Effector CD8-positive, alpha-beta T cell (primary cell): ENCODE data around the gene PMVK.
A peak's percentile ranks its signal among the peaks of the same experiment; 100 is the strongest.

Experiments
- DNase-seq: peaks from one replicate; lab custom pipeline; 2025; lab: John Stamatoyannopoulos, UW

PMVK gene

DNA sequence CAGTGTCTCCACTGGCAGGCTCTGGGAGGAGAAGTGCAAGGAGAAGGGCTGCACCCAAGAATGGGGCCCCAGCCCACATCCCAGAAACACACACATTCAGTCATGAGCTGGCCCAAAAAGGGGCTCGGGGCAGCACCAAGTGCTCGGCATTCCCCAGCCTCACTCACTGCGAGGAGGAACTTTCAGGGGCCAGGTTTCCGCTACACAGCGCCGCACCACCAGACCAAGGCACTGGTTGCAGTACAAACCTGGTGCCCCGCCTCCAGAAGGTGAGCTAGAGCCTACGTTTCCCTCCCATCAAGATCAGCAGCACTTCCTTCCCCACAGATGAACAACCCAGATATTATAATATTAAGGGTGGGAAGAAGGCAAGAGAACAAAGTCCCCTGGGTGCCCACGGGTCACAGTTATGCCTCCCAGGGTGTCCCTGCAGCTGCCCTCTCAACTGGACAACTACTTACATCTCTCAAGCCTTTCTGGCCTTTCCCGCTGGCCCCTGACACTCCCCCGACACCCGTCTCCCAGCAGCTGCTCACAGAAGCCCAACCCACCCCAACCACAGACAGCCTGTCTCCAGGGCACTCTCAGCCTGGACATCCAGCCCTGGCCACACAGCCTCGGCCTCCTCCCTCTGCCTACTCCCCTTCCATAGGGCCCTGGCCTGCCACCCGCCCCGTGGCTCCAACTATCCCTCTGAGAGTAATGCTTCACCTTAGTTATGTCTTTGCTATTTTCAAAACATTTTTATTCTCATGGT lies 15.6 kb upstream of the PMVK start:
- peak; percentile 47 for DNase-seq

DNA sequence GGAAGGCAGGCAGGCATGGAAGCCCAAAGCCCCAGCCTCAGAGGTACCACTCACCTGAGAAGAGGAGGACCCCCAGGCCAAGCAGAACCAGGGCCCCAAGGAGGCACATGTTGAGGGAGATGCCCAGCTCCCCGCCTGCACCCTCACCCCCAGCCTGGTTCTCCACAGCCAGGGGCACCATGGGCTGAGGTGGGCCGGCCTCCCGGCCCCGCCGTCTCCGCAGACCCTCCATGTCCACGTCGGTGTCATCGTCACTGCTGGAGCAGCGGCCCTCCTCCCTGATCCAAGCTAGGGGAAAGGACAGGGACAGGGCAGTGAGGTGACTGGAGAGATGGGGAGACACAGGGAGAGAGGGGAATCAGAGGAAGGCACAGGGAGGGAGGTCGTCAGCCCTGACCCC lies 11.6 kb upstream of the PMVK start:
- DNase-seq, result no peak

DNA sequence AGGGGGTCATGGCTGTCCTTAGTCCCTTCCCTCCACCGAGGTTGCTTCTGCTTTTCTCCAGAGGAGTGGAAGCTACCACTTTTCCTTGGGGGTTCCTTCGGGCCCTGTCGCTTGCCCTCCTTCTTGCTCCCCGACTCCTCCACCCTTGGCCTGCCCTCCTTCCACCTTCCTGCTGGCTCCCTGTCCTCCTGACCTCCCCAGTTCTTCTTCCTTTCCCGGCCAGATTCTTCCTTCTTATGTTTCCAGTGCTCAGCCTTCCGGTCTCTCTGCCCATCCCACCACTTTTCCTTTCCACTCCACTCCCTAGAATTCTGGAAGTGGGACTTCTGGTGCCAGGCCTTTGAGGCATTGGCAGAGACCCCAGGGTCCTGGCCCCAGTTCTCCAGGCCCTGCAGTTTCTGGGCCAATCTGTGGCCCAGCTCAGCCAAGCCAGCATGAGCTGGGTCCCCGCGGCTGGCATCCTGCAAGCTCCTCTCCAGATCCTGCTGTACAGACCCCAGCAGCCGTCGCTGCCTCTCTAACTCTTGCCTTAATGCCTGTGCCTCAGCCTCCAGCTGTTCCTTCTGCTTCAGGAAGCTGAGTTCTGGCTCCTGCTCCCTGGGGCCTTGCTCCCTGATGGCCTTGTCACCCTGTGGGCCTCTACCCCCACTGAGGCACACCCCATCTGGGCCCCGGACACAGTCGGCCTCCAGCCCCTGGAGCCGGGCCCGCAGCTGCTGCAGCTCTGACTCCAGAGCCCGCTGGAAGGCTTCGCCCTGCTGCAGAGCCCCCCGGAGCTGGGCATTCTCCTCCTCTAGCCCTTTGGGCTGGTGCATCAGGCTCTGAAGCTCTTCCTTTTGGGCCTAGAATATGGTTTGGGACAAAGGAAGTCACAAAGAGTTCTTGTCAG lies 9.7 kb upstream of the PMVK start:
- no peak for DNase-seq

DNA sequence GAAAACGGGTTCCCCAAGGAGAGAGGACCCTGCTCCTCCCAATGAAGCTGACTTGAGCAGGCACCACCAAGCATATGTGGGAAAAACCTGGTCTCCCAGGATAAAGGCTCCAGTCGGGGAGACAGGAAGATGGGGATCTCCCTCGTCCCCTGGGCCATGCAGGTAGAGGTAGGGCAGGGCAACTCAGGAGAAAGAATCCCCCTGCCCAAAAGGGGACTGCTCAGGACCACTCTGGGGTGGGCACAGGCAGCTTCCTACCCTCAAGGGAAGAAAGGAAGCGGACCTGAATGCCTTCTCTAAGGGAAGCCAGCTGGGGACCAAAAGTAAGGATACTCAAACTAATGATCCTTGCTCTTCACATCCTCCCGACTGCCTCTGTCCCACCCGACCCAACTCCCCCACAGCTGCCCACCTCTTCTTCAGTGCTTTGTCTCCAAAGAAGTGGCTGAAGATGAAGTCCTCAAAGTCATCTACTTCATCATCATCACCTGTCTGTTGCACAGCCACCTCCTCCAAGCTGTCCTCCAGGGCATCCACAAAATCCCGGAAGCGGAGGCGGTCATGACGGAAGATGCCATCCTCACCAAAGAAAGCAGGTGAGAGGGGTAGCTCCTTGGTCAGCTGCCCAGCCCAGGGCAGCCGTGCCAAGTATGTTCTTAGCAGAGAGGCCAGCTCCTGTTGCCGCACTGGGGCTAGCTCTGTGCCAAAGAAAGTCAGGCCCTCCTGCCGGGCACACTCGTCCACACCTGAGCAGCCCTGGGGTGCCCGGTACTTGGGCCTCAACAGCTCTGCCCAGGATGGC lies 8.8 kb upstream of the PMVK start:
- DNase-seq, result no peak

DNA sequence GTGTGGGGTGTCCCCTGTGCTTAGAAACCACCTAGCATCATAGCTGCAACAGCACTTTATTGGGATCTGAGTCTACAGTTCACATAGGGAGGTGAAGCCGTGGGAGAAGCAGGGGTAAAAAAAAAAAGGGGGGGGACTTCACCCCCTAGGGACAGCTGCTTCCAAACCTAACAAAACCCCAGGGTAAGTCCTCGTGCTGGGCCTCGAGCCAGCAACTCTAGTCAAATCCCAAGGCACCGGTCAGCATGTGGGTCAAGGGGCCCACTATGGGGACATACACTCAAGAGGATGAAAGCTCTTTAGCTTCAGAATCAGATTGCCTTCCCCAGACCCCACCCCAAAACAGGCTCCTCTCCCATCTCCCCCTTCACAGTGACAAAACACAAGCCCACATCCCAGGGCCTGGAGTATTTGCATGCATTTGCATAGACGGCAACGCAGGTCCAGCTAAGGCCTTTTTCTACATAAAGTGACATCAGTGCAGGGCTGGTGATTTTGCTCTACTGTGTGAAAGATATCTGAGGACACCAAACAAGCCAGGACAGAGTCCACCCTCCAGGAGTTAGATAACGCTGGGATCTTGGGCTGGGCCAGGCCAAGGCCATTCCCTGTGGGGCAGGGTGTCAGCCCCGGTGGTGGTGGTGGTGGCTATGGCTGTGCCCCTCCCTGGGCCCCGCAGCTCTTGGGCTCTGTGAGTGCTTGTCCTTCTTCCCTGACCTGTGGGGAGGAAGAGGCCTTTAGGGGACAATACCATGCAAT lies 8.1 kb upstream of the PMVK start:
- no peak for DNase-seq

DNA sequence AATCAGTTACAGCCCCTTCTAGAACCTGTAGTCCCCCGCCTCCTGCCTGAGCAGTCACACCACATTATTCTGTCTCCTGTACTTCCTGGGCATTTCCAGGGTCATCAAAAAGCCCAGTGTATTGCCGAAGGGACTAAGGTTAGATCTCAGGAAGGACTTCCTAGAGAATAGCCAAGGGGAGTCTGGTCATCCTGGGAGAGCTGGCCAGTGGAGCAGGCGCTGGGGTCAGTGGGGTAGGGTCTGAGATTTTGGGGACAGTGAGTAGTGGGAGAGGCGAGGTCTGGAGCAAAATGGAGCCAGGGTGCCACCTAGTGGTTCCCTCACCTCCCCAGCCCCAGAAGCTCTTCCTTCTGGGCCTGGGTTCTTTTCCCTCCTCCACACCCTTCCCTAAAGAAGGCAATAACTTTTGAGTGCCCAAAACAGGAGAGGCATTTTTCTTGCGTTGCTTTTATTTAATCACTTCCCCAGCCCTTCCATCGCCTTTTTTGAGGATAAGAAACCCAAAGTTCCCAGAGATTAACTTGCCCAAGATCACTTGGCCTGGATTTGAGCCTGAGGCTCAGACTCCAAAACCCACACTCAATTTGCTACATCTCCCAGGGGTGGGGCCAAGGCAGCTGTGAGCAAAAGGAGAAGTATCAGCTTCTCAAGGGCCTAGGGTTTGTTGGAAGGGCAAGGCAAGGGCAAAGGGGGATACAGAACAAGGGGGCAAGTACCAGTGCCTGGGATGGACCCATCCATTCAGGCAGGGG lies 7.3 kb upstream of the PMVK start:
- DNase-seq, result no peak

DNA sequence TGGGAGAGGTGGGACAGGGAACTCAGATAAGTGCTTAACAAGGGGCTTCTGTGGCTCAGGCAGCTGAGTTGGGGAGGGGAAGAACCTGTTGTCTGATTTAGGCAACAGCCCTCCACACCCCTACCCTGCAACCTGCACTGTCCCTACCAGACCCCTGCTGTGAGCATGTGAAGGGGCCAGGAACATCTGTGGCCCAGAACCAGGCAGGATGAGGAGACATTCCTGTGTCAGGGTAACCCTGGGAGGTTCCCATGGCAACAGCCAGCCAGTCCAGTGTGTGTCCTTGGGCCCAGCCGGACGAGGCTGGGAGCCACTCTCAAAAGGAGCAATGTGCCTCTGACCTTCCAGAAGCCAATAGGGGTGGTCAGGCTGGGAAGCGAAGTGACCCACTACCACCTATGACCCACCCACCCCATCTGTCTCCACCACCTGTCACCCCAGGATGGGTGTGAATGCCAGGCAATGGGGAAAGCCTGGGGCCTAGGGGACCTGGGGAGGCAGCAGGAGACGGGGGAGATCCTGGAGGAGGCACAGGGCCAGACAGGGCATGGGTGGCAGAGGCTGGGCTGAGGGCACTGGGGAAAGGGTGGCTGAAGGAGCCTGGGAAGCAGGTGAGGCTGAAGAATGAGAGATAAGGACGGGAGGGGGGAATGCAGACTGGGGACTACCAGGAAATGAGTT lies 5.0 kb upstream of the PMVK start:
- DNase-seq, result no peak

DNA sequence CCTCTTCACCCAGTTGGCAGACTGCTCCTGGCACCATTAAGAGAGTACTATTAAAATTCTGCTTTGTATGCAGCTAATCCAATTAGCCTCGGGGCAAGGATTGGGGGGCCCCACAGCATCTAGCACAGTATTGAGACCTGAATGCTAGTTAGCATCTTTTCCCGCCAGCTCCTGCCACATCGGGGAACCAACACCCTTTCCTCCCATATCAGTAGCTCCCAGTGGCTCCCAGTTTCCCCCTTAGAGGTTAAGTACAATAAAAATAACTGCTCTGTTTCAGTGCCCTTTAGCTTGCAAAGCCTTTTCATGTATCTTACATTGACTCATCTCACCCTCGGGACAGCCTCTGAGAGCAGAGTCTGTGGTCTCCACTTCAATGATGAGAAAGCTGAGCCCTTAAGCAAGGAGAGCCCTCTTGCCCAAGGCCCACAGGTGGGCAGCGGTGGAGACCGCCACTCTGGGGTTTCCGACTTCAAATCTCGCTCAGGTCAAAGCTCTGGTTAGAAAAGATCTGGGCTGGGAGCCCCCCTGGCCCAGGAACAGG lies 4.2 kb upstream of the PMVK start:
- DNase-seq, result no peak

DNA sequence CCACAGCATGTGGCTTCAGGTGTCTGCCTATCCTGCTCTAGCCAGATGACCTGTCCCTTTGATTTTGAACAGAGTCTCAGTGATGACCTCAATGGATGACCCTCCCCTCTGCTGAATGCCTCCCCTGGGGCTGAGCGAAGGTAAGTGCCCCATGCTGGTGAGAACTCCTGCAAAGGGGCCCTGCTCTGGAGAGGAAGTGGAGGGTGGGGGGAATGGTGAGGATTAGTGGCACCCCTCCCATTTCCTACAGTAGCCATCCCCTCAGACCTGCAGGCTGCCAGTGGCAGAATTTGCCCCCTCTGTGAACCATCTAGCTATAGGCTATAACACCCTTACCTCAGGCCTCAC lies 3.7 kb upstream of the PMVK start:
- DNase-seq, result no peak

DNA sequence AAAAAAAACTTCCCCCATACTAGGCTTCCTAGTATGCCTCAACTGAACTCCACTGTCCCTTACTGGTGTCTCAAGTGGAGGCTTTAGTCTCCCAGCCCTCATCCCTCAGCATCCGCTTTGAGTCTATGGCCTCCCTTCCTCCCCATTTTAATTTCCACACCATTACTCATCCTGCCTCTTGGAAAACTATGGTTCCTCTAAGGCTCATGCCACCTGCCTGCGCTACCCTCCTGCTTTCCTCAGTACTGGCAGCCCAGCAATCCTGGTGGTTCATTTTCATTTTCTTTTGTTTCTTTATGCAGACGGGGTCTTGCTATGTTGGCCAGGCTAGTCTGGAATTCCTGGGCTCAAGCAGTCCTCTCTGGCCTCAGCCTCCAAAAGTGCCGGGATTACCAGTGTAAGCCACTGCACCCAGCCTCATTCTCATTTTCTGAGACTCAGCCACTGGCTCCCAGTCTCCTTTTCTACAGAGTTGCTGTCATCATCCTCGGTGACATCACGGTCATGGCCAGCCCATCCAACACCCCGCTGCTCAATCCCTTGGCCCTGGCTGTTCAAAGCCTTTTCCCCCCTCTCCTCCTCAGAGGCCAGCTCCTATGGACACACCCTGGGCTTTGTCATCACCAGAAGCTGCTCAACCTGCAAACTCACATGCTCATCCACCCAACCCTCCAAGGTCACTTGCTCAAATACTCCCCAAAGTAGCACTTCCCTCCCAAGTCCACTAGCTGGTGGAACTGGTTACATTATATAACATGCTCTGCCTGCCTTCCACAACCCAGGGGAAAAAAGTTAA lies 2.3 kb upstream of the PMVK start:
- DNase-seq, result no peak

DNA sequence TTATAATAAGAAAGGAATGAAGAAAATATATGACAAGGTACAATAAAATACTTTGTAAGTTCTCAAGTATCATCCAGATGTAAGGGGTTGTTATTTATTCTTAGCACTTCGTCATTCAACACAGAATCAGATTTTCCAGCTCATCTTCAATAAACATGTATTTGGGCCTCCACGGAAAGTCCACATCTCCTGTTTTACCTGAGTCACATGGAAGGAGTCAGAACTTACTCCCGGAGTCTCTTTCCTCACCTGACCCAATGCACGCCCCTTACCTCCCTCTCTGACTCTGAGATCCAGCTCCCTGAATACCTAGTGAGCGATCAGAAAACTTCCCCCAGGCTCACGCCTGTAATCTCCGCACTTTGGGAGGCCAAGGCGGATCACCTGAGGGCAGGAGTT lies 1.5 kb upstream of the PMVK start:
- no peak for DNase-seq

DNA sequence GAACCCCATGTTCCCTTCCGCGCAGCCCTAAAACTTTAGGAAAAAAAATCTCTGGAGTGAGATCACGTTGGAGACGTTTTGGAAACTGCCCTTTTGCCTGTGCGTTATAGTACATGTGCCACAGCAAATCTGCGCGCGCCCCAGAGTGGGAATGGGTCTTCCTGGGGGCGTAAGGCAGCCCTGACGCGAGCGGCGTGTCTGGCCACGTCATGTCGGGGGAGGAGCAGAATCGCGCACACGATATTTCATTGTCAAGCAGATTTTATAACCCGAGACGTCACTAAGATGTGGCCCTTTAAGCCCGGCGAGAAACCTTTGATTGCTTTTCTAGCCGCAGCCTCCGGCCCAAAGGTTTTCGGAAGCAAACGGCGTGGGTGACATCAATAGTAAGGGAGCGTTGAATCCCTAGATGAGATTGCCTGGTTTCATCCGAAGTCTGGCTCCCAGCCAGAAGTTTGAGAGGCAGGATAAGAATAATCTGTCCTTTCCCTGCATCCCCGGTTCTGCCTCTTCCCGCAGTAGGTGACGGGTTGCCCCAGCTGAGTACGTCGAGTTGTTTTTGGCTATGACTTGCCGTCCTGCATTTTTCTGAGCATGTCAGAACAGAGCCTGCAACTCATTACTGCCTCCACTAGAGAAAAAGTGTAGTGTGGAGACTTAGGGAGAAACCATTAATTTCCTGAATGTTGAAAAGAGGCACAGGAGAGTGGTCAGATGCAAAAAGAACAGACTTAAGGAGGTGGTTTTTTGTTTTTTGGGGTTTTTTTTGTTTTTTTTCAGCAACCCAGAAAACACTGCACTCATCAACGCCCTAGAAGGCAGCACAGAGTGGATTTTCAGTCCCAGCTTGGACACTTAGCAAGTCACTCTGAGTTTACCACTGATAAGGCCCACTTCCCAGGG lies 817 bp upstream of the PMVK start:
- DNase-seq, result peak; percentile 91

DNA sequence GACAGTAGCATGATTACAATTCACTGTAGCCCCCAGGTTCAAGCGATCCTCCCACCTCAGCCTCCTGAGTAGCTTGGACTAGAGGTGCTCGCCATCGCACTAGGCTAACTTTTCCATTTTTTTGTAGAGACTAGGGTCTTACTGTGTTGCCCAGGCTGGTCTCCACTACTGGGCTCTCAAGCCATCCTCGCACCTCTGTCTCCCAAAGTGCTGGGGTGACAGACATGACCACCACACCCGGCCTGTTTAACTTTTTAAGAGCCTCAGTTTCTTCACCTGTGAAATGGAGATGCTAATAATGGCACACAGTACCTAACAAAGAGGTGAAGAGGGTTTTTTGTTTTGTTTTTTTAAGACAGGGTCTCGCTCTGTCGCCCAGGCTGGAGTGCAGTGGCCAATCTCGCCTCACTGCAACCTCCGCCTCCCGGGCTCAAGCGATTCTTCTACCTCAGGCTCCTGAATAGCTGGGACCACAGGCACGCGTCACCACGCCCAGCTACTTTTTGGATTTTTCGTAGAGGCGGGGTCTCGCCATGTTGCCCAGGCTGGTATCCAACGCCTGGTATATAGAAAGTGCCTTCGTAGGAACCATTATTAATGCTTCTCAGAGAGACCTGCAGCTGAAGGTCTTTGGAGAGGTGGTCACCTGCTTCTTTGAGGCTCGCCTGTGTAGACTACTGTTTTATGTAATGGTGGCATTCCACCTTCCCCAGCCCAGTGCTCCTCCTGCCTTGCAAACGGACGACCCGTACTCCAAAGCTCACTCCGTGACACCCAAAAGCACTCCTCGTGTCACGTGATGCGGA lies 567 bp downstream of the PMVK start:
- DNase-seq, result no peak

DNA sequence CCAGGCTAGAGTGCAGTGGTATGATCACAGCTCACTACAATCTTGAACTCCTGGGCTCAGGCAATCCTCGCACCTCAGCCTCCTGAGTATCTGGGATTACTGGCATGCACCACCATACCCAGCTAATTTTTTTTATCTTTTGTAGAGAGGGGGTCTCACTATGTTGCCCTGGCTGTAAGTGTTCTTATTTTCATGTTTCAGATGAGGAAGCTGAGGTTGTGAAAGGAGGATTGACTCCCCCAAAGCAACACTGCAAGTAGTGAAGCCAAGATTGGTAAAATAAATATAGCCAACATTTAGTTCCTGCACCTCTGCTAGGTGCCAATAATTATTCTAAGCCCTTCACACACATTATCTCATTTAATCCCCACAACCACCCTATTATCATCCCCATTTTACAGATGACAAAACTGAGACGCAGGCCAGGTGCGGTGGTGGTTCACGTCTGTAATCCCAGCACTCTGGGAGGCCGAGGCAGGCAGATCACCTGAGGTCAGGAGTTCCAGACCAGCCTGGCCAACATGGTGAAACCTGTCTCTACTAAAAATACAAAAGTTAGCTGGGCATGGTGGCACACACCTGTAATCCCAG lies 2.1 kb downstream of the PMVK start:
- DNase-seq, result no peak

DNA sequence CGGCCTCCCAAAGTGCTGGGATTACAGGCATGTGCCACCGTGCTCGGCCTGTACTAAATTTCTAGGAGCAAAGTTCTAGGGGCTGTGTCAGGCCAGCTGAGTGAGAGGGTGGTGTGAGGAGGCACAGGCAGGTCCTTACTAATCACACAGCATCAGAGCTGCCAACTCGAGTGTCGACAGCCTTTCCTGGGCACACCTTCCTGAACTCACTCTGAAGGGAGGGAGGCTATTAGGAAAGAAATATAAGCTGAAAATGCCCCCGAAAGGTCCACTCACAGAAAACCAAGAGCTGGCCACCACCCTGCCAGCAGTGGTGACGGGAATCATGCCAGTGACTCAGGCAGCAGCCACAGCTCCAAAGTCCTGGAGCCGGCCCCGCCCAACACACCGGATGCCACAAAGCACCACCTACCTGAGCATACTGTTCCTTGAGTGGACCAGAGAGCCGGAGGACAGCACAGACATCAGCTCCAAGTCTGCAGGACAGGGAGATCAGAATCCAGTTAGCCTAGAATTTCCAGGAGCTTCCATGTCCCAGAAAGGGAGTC lies 4.5 kb downstream of the PMVK start:
- no peak for DNase-seq

DNA sequence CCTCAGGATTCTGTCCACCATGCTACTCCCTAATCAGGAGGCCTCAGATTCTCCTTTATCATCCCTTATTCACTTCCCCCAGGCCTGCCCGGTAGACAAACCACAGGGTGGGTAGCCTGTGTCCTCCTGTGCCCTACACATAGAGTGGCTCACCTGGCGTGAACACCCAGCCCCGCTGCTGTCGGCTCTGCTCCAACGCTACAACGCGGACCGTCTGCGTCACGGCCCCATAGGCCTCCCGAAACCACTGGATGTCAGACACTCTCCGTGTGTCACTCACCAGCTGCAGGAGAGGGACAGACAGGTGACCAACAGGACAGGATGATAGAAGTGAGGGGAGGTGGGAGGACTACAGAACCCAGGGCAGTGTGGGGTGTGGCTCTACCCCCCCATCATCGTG lies 10.3 kb downstream of the PMVK start:
- DNase-seq, result no peak
